Activated gamma-delta T cell (primary cell): ENCODE data around the gene ATP6V0C.
"Not testable (repeated sequence)": the region's sequence is repeated elsewhere in the genome, so short reads cannot be mapped to it uniquely, and the experiment has no call there.

Experiments used
- DNase-seq: peaks from one replicate; lab custom pipeline; 2025; lab: John Stamatoyannopoulos, UW

ATP6V0C gene

DNA sequence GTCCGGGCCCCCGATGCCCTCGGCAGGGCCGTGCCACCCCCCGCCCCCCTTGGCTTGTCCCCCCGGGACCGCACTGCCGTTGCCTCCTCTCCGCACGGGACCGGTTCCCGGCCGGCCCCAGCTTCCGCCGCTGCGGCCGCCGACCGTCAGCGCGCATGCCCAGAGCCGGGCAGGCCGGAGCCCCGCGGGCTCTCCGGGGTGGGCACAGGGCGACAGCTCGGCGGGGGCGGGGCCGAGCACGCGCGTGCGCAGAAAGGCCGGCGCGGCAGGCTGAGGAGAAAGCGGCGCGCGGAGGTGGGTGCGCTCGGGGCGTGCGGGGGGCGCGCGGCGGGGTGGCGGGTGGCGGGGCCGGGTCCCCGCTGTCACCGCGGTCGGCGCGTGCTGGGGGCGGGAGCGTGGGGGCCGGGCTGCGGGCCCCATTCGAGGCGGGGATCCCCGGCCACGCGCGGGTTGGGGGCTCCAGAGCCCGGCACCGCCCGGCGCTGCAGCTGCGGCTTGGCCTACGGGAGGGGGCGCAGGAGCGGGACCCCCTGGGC is 38.8 kb upstream of the ATP6V0C start, which contains the start of gene TBC1D24:
TBC1D24 (plus strand) TSS at position 251 of the 536 bp plus-strand sequence. CDS start 21,022 bp downstream, outside the sequence.
- peak; percentile 76 for DNase-seq

DNA sequence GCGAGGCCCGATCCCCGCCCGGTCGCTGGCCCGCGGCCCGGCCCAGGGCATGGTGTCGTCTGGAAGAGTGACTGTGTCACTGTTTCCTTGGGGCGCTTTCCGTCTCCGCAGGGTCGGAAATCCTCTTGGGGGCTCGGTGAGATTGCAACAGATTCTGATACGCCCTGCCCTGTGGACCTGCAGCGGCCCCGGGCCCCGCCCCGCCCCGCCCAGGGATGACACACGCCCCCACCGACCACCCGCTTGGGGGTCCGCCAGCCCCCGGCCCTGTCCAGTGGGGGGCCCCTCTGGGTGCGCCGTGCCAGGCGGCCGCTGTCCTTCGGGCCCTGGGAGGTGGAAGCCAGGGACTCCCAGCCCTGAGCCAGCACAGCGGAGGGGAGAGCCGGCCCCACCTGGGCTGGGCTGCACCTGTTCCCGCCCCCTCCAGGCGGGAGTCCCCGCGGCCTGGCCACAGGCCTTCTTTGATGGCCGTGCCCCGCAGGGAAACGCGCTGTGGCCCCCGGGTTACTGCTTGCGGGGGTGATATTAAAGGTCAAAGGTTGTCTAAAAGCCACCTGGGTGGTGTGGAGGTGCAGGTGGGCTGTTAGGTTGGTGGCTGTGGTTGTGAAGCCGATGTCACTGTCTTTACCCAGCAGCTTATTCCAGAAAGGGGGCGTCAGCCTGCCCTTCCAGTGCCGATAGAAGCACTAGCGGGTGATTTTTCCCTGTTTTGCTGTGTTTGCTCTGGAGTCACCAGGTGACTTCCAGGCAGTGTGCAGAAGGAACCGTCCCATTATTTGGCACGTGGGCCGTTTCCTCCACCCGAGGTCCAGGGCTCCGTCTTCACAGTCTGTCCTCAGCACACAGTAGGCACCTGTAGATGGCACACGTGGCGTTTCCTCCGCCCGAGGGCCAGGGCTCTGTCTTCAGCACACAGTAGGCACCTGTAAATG is 38.1 kb upstream of the ATP6V0C start:
- no peak for DNase-seq

DNA sequence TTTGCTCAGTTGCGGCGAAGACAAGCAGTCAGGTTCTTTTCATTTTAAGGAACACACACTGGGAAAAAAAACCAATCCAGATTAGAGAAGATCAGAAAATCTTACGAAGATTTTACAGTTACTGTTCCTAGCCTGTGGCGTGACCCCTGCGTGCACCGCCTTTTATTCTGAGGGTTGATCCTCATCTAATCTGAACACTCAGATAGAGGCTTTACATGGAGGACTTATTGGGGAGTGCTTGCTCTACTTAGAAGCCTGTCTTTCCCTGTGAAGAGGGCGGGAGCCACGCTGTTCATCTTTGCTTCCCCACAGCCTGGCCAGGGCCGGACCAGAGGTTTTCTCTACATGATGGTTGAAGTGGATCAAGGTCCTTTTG is 37.4 kb upstream of the ATP6V0C start:
- DNase-seq = no peak

GRCh38 chr16:2476741-2477140 is 37.0 kb upstream of the ATP6V0C start:
- DNase-seq = no peak

DNA sequence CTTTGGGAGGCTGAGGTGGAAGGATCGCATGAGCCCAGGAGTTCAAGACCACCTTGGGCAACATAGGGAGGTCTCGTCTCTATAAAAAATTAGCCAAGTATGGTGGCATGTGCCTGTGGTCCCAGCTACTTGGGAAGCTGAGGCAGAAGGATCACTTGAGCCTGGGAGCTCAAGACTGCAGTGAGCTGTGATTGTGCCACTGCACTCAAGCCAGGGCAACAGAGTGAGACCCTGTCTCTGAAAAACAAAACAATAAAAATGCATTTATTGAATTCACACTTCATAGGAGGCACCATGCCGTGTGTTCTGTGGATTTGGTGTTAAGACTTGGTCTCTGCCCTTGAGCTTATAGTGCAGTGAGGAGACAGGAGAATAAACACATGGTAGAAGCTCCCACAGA is 36.4 kb upstream of the ATP6V0C start:
- DNase-seq = no peak

GRCh38 chr16:2478279-2478678 is 35.5 kb upstream of the ATP6V0C start:
- DNase-seq = no peak

DNA sequence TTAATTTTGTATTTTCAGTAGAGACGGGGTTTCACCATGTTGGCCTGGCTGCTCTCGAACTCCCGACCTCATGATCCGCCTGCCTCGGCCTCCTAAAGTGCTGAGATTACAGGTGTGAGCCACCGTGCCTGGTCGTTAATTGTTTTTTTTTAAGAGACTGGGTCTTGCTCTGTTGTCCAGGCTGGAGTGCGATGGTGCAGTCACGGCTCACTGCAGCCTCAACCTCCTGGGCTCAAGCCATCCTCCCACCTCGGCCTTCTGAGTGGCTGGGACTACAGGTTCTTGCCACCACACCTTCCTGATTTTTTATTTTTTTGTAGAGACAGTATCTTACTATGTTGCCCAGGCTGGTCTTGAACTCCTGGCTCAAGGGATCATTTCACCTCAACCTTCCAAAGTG is 33.8 kb upstream of the ATP6V0C start:
- not testable (repeated sequence) for DNase-seq

GRCh38 chr16:2480948-2481347 is 32.8 kb upstream of the ATP6V0C start:
- DNase-seq = no peak

DNA sequence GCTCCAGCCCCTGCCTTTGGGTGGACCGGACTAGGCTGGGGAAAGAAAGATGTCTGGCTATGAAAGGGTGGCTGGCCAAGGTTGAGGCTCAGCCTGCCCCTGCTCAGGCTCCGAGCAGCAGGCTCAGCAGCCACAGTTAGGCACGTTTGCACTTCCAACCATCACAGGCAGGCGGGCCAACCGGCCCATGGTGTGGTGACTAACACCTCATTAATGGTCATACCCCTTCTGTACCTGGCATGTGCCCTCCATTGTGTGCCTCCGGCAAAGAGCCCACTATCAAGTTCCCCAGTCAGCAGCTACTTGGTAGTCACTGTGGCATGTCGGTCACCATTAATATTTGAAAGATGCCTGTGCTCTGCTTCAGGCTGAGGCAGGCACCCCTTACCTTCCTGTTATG is 32.1 kb upstream of the ATP6V0C start:
- DNase-seq = no peak

- DNase-seq = no peak
Observed at GRCh38 chr16:2482249-2482648, 31.5 kb upstream of the ATP6V0C start.

DNA sequence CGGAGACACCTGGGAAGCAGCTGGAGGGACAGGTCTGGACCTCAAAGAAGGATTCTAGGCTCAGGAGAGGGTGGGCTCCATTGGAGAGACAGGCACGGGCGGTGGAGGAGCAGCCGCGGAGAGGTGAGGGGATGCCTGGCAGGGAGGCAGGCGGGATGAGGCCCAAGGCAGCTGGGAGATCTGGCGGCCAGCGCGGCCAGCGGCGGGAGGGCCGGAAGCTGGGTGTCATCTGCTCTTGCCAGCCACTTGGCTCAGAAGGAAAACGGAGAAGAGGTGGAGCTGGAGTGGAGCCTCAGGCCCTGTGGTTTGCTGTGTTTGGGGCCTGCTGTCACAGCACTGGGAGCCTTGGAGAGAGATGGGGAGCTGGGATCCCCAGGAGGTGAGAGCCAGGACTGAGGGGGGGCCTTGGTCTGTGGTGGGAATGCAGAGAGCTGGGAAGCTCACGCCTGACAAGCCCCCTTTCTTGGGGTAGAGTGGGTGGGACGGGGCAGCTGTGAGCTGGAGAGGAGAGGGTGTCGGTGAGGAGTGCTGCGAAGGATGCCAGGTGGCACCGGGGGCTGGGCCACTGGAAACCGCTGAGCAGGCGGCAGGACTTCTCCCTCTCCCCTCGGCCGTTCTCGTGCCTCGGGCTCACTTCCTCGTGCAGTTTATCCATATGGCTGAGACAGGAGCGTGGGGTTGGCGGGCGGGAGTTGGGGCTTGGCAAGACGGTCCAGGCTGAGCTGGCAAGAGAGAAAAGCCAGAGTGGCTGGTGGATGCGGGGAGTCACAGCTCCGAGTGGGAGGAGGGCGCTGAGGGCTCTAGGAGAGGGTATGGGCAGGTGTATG is 30.8 kb upstream of the ATP6V0C start:
- no peak for DNase-seq

- DNase-seq = no peak
Observed at GRCh38 chr16:2483939-2484897, 29.5 kb upstream of the ATP6V0C start.

DNA sequence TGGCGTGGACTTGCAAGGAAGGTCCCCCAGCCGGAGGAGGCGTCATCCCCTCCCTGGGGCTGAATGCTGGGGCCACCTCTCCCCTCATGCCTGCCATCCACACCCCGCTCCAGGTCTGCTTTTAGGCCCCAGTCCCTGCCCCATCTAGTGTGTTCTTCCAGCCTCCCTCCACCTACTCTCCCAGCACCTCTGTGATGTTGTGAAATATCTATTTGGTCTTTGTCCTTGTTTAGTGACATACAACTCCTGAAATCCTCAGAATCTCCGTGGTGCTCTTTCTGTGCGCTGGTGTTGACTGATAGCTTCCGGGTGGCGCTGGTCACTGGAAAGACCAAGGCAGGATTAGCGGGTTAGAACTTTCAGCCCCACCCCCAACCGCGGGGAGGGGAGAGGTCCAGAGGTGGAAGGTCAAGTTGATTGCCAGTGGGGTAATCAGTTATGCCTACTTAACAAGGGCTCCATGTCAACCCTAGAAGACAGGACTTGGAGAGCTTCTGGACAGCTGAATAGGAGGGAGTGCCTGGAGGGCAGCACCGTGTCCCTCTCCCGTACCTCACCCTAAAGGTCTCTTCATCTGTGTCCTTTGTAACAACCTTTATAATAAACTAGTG is 28.7 kb upstream of the ATP6V0C start:
- DNase-seq = no peak

DNA sequence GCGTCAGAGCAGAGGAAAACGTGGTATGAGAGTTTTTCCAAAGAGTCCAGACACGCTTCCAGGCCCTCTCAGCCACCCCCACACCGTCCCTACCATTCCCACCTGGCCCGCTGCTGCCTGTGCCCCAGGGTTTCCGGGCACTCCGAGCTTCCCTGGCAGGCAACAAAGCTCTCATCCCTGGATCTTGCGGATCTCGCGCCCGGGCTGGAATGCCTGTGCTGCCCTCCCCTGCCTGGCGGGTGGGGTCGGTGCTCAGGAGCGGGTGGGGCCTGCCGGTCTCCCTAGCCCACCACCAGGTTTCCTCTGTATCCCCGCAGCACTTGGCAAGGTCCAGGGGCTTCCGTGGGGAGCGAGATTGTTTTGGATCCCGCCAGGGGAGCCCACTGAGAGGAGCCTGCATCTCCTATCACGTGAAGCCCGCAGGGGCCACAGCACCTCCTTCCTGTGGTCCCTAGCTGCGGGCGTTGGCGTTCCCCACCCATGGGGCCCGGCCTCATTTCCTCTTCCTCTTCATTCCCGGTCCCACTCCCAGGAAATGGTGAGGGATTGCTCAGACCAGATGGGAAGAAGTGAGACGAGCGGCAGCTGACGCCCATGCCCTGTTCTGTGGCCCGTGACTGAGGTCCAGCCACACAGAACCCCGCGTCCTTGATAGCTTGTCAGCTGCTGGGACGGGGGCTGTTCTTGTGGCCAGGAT is 27.8 kb upstream of the ATP6V0C start:
- no peak for DNase-seq

DNA sequence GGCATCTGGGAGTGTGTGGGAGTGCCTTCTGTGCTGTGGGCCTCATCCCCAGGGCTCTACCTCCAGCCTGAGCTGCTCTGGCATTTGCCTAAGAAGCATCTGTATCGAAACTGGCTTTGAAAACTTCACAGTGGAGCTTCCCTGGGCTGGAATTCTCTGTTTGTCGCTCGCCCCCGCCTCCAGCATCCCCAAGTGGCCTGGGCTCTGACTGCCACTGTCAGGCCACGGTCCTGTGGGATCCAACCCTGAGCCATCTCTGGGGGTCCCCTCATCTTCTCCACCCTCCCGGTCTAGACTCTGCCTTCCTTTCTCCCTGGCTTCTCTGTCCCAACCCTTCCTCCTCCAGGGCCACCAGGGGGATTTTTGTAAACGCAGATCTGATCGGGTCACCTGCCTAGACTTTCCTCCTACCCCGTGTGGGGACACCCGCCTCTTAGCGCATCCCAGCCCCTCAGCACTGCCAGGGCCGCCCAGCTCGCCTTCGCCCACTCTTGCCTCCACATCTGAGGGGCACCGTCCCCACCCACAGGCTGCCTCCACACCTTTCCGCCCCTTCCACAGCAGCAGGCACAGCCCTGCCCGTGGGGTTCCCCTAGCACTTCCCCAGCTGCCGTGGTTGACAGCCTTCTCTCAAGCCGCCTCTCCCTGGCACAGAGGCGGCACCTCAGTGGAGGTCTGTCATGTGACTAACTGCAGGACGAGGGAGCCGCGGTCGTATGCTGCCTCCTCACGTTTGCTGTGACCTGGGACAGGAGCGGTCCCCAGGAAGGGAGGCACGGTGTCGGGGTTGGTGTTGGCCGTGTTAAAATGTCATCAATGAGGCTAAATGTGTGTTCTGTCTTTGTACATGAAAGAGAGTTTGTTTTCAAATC is 26.9 kb upstream of the ATP6V0C start:
- peak; percentile 40 for DNase-seq

DNA sequence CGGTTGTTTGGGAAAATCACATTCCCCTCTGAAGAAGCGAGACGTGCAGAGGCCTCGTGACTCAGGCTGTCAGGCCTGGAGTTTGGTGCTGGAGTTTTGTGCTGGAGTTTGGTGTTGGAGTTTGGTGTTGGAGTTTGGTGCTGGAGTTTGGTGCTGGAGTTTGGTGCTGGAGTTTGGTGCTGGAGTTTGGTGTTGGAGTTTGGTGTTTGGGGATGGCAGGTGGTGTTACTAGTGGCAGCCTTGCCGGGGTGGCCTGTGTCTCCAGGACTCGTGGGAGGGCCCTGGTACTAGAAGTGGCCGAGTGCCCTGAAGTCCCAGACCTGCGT is 26.3 kb upstream of the ATP6V0C start:
- DNase-seq = no peak

DNA sequence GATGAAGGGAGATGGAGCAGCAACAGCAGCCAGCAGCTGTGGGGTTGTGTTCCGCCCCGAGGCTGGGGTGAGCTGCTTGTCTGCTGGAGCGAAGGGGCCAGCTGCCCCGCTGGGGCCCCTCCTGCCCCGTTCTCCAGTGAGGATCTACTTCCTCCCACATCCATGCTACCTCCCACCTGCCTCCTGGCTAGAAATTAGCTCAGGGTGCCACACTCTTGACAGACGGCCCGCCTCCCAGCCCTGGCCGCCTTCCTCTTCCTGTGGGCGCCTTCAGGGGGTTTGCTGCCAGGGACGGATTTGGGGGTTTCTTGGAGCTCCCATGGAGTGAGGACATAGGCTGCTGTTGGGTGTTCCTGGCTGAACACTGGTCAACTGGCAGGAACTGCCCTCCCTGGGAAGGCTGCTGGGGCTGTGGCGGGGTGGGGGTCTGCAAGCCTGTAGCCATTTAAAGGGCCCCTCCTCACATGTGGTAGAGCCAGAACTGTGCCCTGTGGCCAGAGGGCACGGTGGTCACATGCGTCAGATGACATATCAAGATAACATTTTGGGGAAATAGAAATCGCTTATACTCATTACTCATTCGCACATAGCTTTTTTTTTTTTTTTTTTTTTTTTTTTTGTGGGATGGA is 25.7 kb upstream of the ATP6V0C start:
- DNase-seq = no peak

- no peak for DNase-seq
Observed at GRCh38 chr16:2489581-2489980, 24.2 kb upstream of the ATP6V0C start.
